Hematopoietic multipotent progenitor cell treated with erythropoietin and hydrocortisone succinate and interleukin-3 and kit ligand, for 17 days (in vitro differentiated cells): ENCODE measurements around the gene PDGFA.

Experiments
- DNase-seq: peaks from one replicate; pipeline ENCODE4 v3.0.0-alpha.2; 2015; ENCODE audit warnings: low spot score

Gene PDGFA

DNA sequence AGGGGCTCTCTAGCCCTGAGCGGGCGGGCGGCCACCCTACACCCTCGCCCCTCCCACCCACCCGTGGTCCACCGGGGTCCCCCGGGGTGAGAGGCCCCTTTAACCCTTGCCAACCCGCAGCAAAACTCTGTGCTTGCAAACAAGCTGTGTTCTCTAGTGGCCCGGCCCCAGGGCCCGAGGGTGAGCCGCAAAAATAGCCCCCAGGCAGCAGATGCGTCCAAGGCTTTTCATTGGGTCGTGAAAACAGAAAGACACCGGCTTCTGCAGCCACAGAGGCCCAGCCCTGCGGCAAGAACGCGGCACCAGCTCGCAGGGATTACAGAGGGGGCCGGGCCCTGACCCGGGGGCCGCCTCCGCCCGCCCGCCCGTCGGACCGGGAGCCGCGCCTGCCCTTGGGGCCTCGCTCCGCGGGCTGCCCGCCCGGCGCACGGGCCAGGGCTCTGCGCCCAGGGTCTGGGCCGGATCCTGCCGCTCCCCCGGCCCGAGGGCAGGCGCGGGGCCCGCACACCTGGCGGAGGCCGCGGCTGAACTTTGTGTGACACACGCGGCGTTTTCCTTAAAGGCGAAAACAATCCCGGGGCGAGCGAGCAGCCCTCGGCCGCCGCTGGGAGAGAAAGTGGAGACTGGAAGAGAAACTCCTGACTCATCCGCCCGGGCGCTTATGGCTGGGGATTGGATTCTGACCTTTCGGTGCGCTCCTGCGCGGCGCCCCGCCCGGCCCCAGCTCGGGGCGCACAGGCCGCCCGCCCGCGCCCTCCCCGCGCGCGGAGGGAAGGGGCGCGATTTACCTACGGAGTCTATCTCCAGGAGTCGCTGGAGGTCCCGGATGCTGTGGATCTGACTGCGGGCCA, 2.8 kb downstream of the PDGFA start:
- no peak for DNase-seq

DNA sequence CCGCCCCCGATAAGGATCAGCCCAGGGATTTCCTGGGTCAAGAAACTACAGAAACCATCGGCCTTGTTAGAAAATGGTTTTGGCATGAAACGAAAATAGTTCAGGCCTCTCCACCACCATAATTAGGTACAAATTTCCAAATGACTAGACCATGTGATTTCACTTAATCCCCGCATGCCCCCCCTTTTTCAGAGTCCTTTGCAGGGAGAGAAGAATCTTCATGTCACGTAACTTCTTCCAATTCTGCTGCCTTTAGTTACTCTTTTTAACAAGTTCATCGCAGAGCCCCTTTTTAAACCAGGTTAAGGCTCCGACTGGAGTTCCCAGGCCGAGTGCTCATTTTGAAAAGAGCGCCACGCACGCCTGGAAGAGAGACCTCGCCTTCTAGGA, 3.4 kb downstream of the PDGFA start:
- no peak for DNase-seq

DNA sequence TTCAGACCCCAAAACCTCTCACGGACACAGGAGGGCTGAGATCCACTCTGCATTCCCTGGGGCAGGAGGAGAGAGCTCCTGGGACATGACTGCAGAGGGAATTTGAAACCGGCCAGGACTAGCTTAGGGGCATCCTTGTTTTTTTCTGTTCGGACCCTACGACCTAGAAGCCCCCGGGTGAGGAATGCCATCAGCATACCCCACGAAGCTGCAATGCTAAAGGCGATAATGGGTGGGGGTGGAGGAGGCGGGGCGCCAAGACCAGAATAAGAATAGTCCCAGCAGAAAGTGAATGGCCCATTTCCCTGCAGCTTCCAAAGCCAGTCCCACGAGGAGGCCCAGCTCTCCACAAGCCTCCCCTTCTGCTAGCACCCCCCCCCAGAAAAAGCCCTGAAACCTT, 4.0 kb downstream of the PDGFA start:
- no peak for DNase-seq

DNA sequence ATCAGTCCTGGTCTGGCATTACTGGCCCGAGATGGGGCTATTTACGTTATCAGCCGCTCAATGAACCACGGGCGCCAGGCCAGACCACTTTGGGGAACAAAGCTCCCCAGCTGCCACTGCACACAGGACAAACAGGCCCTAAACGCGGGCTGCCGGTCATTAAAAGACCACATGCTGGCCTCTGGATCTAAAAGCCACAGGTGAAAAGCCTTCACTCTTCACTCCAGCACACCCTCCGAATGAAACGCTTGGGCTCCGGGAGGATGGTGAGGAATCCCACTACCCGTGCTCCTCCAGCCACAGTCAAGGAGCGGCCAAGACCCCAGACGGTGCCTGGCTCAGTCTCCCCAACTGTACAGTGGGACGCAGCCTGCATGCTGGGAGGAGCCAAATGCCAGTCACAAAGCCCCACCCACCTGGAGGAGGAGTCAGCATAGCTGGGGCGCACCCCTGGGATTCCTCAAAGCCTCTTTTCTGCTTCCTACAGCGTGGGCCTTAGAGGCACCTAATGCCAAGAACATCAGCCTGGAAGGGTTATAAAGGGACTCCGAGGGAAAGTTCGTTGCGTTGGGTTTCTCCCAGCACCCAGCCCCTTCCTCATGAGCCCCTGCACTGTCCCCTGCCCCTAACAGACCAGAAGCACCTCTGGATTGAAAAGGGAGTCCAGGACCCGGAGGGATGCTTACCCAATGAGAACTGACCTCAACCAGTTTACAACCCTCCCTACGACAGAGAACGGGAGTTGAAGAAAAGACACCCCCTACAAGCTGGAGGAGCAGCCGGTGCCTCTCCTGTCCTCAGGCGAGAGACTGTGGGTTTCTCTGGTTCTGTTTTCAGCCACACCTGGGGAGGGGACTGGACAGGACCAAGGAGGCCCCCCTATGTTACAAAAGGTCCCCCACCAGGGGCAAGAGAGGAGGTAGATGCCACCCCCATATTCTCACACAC, 4.7 kb downstream of the PDGFA start:
- no peak for DNase-seq

DNA sequence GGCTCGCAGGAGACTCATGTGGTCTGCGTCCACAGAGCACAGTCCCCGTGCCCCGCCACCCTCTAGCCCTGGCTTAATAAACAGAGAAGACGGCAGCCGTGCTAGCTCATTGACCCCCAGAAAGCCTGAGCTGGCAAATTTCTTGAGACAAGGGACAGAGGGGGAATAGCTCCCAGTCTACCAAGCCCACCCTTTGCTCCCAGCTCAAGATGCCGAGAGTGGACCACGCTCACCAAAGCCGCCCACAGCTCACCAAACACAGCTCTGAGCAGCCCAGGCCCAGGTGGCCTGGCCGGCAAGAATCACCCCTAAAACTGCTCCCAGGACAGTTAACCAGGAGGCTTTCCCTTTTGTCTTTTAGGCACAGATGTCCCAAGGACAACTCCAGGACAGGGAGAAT, 5.4 kb downstream of the PDGFA start:
- DNase-seq, result no peak

DNA sequence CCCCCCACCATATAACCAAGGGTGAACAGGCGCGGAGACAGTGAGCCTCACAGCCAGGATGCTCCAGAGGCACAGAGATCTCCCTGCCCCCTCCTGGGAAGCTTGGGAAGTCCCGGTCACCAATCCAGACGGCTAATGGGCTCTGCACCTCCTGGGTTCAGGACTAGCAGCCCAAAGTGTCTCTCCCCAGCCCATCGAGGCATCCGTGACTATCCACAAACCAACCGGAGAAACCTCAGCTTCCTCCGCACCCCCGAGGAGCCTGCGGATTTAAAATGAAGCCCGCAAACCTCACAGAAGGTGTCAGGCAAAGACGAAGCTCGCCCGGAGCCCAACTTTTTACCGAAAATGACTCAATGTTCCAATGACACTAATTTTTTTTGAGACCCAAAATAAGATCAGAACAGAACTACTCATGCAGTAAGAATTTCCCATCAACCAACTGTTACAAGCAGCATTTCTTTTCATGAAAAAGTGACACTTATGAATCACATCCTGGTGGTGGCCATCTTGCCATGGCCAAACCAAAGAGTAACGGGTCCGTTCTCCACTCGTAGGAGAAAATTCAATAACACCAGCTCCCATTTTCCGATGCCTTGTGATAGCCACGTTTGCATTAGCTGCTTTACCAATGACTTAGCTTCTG, 6.0 kb downstream of the PDGFA start:
- no peak for DNase-seq

DNA sequence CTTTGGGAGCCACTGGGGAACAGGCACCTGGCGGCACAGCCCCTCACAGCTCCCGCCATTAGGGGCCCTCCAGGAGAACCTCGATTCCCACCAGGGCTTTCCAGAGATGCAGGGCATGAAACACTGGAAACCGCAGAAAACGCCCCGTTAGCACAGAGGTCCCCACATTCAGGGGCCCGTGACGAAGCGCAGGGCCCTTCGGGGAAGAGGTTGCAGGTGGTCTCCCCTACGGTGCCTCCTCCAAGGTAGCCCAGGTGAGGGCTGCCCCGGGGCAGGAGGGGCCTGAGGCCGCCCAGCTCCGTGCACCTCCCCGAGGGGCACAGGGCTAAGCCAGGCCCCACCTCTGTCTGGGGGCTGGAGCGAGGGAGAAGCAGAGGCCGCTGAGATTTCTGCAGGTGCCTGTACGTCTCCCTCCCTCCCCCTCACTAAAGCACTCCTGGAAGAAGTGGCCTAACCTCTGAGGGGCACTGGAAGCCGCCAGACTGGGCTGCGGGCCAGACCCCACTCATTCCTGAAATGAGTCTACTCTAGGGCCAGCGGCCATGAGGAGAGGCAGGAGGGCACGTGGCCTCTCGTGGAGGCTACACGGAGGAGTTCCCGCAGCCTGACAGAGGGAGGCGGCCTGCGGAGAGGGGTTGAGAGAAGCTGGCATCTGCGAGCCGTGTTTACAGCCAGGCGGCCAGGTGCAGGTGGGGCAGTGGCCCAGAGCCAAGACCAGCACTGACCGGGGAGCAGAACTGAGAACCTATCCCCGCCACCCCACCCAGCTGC, 6.9 kb downstream of the PDGFA start:
- no peak for DNase-seq

DNA sequence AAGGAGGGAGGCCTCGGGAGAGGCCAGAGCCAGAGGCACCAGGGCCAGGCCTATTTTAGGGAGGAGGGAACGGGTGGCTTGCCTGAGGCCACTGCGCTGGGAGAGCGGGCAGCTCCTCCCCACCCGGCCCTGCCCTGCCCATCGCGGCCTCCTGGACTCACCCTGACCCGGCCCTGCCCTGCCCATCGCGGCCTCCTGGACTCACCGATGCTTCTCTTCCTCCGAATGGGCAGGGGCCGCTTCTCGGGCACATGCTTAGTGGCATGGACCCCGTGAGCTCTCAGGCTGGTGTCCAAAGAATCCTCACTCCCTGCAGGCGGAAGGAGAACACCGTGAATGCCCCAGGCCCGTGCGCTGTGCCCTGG, 7.5 kb downstream of the PDGFA start:
- no peak for DNase-seq

DNA sequence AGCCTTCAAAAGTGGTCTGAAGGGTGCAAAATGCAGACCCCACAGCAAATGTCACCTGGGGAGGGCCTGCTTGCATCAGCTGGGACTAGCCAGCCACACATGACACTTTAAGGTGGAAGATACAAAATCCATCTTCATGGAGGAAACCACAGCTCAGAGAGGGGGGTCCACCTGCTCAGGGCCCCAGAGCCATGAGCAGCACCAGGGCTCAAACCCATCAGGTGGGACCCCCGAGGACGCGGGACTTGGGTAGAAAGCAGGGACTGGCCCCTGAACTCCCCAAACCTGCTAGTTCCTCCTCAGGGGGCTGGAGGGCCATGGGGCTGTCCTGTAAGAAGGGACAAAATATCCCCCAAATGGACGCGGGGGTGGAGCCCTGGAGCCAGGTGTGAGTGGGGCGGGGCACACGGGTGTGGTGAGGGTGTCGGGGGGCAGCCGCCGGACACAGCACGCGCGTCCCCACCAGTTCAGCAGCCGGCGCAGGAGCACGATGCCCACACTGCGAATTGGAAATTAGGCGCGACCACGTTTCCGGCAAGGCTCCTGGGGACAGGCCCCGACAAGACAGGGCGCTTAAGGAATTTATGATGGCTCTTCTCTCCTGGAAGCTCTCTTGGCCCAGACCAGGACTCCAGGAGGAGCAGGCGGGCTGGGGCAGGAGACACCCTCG, 8.0 kb downstream of the PDGFA start:
- no peak for DNase-seq

DNA sequence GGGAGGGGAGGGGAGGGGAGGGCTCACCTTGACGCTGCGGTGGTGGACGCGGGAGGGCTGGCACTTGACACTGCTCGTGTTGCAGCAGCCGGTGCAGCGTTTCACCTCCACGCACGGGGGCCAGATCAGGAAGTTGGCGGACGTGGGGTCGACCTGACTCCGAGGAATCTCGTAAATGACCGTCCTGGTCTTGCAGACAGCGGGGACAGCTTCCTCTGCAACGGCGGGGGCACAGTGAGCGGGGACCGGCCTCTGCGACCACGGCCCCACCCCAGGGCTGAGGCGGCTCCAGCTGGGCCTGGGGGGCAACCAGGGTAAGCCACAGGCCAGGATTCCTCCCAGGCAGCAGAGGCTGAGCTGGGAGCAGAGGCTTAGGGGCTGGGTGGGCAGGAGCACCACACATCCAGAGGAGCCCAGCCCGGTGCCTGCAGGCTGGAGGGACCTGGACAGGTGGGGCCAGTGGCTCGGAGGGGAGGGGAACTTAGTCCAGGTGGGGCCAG, 8.8 kb downstream of the PDGFA start:
- DNase-seq, result no peak

DNA sequence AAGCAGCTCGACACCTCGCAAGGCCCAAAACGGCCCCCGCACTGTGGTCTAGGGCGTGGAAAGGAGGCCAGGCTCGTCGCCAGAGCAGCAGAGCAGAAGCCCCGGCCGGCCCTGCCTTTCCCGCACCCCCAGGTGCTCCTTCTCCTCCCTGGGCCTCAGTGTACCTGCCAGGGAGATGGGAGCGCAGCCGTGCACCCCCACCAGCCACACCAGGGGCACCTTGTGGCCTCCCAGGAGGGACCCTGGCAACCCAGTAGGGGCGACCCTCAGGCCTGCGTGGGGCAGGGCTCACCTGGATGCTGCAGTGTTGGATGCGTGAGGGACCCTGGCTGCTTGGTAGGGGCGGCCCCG, 9.5 kb downstream of the PDGFA start:
- no peak for DNase-seq

DNA sequence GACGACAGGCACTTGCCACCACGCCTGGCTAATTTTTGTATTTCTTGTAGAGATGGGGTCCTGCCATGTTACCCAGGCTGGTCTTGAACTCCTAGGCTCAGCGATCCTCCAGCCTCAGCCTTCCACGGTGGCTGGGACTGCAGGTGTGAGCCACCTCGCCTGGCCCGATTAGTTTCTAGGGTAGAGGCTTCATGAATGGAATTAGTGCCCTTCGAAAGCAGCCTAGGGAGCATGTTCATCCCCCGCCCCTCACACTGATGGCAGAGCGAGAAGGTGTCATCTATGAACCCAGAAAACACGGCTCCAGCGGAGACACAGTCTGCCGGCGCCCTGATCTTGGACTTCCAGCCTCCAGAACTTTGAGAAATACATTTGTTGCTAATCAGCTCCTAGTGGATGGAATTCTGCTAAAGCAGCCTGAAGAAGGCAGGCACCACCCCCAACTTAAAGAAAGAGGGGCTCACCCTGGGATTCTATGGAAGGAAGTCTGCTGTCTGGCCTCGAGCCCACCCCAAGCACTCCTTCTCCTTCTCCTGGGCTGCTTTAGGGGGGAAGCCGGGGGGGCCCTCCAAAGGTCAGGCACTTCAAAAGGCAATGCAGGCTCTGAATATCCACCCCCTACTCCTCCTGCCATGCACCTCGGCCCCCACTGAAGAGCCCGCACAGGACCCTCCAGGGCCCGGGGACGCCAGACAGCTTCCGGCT, 10.1 kb downstream of the PDGFA start:
- no peak for DNase-seq

DNA sequence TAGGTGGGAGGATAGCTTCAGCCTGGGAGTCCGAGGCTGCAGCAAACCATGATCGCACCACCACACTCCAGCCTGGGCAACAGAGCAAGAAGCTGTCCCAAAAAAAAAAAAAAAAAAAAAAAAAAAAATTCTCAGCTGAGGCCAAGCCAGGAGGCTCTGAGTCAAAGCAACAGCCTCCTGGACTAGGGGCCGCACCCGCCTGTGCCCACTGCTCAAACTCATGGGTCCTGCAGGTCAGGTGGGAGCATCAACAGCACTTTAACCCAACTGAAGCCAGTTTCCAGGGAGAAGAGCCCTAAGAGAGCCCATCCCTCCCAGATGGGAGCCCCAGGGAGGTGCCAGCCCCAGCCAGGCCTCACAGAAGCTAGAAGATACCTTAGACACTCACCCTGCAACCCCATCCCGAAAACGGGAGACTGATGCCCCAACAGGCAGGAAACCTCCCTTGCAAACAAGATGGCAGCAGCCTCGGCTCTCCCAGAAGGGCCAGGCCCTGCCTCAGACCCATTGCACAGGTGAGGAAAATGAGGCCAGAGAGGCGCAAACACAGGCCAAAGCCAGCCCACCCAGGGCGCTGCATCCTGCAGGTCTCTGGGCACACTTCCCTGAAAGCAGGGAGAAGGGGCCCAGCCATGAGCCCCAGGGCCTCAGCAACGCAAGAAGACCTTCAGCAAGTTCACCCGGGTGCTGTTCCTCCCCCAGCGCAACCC, 11.0 kb downstream of the PDGFA start:
- DNase-seq, result no peak

DNA sequence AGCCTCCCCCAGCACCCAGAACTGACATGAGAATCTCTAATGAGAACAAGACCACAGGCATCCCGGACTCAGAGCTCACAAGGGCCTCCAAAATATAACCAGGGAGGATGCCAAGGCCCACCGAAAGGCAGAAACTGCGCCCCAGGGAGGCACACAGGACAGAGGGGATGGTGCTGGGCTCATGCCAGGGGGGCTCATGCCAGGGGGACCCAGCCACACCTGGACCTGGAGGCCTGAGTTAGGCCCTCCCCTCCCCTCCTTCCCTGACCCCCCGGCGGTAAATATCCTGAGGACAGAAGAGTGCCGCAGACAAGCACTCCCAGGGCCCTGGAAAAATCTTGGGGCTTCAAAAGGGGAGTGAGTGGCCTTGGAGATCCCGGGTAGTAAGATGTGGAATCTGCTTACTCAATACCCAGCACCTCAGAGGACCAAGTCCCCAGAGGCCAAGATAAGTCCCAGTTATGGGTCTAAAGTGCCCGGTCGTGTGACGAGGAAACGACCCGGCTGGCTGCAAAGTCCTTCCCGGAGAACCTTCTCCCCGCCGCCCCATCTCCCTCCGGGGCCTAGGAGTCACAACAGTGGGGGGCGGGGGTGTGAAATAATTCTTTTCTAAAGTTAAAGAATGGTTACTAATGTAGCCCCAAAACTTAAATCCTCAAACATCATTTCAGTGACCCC, 11.9 kb downstream of the PDGFA start:
- no peak for DNase-seq

DNA sequence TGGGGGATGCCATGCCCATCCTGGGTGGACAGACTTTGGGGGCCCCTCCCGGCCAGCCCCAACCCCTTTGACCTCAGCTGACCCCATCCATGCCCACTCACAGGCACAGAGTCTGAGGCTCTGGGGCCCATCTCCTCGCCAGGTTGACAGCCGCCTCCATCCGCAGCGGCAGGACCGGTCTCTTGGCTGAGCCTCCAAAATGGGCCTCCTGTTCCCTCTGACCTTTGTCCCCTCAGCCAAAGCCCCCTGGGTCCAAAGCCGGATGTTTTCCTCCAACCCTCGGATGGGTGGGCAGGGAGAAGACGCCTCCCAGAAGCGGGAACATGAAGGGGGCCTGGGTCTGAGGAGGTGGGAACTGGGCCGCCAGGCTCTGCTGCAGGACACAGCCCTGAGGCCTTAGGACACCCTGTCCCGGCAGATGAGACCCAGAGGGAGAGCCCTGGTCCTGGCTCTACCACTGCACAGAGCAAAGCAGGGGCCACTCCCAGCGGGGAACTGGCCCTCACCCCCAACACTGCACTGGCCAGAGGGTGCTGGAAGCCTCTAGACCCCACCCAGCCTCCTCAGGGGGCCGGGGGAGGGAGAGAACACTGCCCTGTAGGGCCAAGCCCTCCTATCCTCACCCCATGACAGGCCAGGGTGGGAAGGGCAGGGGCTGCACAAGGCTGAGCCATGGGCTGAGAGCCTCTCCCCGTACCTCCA, 12.6 kb downstream of the PDGFA start:
- no peak for DNase-seq

DNA sequence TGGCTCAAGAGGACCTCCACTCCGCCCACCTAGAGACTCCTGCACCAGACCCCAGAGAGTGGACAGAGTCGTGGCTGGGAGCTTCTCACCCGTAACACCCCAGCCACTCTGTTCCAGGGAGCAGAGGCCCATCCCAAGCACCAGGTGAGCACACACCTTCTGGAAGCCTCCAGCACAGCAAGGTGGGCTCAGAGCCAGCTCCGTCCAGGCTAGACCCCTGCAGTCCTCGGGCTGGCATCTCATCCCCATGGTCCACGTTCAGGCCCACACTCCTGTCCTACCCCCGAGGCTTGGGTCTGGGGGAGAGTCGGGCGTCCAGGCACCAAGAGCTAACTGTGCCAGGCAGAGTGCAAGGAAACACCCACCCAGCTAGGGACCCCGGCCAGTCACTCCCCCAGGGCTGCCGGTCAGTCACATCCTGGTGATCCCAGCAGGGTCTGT, 13.2 kb downstream of the PDGFA start:
- no peak for DNase-seq

DNA sequence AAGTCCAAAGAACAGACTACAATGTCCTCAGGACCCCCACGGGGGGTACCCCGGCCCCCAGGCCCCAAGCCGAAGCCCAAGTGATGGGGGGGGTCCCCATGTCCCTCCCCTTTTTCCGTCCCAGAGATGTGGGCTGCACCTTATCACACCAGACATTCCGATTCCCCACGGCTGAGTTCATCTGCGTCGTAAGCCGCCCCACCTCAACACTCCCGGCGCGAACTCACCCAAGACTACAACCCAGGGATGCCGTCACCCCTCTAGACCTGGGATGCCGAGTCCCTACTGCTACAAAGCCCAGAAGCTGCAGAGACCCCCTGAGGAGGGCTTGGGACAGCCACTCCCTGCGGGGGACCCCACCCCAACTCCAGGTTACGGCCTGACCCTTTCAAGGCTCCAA, 14.5 kb downstream of the PDGFA start:
- no peak for DNase-seq

DNA sequence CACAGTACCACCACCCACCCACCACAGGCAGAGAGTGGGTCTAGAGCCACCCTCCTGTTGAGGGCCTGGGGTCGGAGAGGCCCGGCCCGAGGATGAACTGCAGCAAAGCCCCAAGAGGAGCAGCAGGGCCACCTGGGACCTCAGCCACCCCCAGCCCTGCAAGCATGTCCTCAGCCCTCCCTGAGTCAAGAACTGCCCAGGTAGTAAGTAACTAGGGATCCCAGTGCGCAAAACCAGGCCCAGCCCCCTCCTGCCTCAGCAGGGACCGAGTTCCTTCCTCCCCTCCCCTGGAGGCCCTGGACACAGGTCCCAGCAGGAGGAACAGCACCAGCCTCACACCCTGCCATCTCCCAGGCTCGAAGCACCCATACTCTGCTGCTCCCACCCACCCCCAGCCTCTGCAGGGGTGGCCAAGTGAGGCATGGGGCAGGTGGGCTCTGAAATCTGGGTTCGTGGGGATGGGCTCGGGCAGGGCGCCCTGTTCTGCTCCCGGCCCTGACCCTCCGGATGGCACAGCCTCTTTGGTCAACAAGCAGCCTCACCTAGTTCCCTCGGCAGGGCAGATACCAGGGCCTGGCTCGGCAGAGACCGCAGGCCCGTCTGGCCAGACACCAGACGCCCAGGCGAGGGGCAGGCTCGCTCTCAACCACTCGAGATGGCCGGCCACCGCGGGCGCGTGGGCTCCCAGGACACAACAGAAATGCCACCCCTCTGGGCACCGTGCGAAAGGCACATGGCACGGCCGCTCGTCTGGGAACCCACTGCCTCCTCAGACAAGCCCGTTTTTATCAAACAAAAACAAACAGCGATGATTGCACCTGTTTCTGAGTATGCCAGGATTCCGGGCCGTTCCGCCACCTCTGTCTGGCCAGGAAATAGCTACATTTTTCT, 15.2 kb downstream of the PDGFA start:
- no peak for DNase-seq
